ENCODE results near the gene GHR.
"Not testable (repeated sequence)": the region's sequence is repeated elsewhere in the genome, so short reads cannot be mapped to it uniquely, and the experiment has no call there.

GHR gene

GRCh38 chr5:42654645-42655044, 231.4 kb downstream of the GHR start:
- DNase-seq: no peak

- peak; percentile 3 for DNase-seq
These were observed 232.9 kb downstream of the GHR start for GRCh38 chr5:42655982-42656650.

- no peak for DNase-seq
These were observed 233.4 kb downstream of the GHR start for GRCh38 chr5:42656651-42657015.

- DNase-seq: not testable (repeated sequence)
These were observed 236.6 kb downstream of the GHR start for GRCh38 chr5:42659869-42660268.

GRCh38 chr5:42665857-42666256, 242.6 kb downstream of the GHR start:
- DNase-seq: no peak

- DNase-seq: no peak
These were observed 243.6 kb downstream of the GHR start for GRCh38 chr5:42666869-42667268.

GRCh38 chr5:42668254-42668653, 245.0 kb downstream of the GHR start:
- no peak for DNase-seq

- no peak for DNase-seq
These were observed 249.7 kb downstream of the GHR start for GRCh38 chr5:42672925-42673324.

- no peak for DNase-seq
These were observed 252.4 kb downstream of the GHR start for GRCh38 chr5:42675602-42676001.

- DNase-seq: no peak
These were observed 253.1 kb downstream of the GHR start for GRCh38 chr5:42676362-42676761.

GRCh38 chr5:42677156-42677842, 254.1 kb downstream of the GHR start:
- DNase-seq: no peak

- no peak for DNase-seq
These were observed 256.8 kb downstream of the GHR start for GRCh38 chr5:42680046-42680445.

GRCh38 chr5:42685078-42685477, 261.8 kb downstream of the GHR start:
- not testable (repeated sequence) for DNase-seq

GRCh38 chr5:42689391-42689790, 266.2 kb downstream of the GHR start:
- no peak for DNase-seq

GRCh38 chr5:42691413-42691937, 268.2 kb downstream of the GHR start:
- DNase-seq: peak; percentile 2

- DNase-seq: no peak
These were observed 278.3 kb downstream of the GHR start for GRCh38 chr5:42701351-42702059.

GRCh38 chr5:42703238-42703637, 280.0 kb downstream of the GHR start:
- no peak for DNase-seq

GRCh38 chr5:42715785-42716184, 292.5 kb downstream of the GHR start:
- DNase-seq: peak; percentile 34

- DNase-seq: peak; percentile 27
These were observed 295.4 kb downstream of the GHR start for GRCh38 chr5:42718591-42718990.

GRCh38 chr5:42719034-42719433, 295.8 kb downstream of the GHR start:
- no peak for DNase-seq

GRCh38 chr5:42720251-42720650, 297.0 kb downstream of the GHR start:
- DNase-seq: no peak

GRCh38 chr5:42721484-42721883, 298.2 kb downstream of the GHR start:
- peak; percentile 45 for DNase-seq

GRCh38 chr5:42734531-42735058, 311.4 kb downstream of the GHR start:
- DNase-seq: not testable (repeated sequence)

GRCh38 chr5:42740920-42741319, 317.7 kb downstream of the GHR start:
- DNase-seq: no peak
